Thyroid gland (tissue), 4 donors: ENCODE measurements around the gene TLL1. TPM values are rescaled to one million over a fixed set of nuclear protein-coding genes. Genes with fewer than 3 reads are reported as not detected.

Source experiments
- DNase-seq, 2 donors: peaks; one replicate each; pipeline ENCODE4 v3.0.0-alpha.2; 2019
- H3K27ac ChIP-seq, 3 donors: fragments of 200-600 bp; sonication (generic); 1 replicate in 2 of 3; 2 replicates in 1 of 3; pipeline ENCODE4 v1.5.1; 2016 to 2019; ENCODE audit warnings: mild to moderate bottlenecking in 1 of 3, moderate library complexity in 1 of 3
- H3K27me3 ChIP-seq: fragments of 200-600 bp; sonication (generic); one replicate; pipeline ENCODE4 v1.5.1; 2019
- H3K36me3 ChIP-seq, 2 donors: fragments of 200-600 bp; sonication (generic); one replicate each; pipeline ENCODE4 v1.5.1; 2016 to 2019
- H3K4me1 ChIP-seq, 2 donors: fragments of 200-600 bp; sonication (generic); one replicate each; pipeline ENCODE4 v1.5.1; 2017 to 2019
- H3K4me3 ChIP-seq, 3 donors: fragments of 200-600 bp; sonication (generic); replicated peaks in 1 of 3; 1 replicate in 2 of 3; 2 replicates in 1 of 3; pipeline ENCODE4 v1.5.1; 2016; ENCODE audit warnings: mild to moderate bottlenecking in 1 of 3
- H3K9me3 ChIP-seq: fragments of 200-600 bp; sonication (generic); one replicate; pipeline ENCODE4 v1.5.1; 2017
- POLR2A ChIP-seq, 2 donors: fragments of 450-650 bp; IDR thresholded peaks; one replicate each; pipeline ENCODE4 v1.6.1; 2017; ENCODE audit warnings: antibody characterized with exemption in 2 of 2, mild to moderate bottlenecking in 2 of 2, moderate library complexity in 1 of 2
- WGBS, 2 donors: methylation state at CpG; one replicate each; pipeline ENCODE4 v1.1.5; 2017; 5-methylcytosine and 5-hydroxymethylcytosine counted together
- intact Hi-C: fragments of 100-400 bp; cut with DNase I; formaldehyde crosslinking; loops from one replicate; pipeline ENCODE4 v1.15.1; 2023
- total RNA-seq, 4 donors: library from RNA; depleted of rRNA; stranded (reverse); fragments of >200 nt; gene quantifications; one replicate each; pipeline ENCODE4 v1.2.3, GENCODE V29; 2016
- TF ChIP-seq, protein P1 (sequence below), 6 experiments: fragments of 200-600 bp in 3 of 6; fragments of 450-650 bp in 3 of 6; sonication (generic) in 3 of 6; IDR thresholded peaks; one replicate each; pipeline ENCODE4 v1.5.1; 2016 to 2019; ENCODE audit warnings: antibody characterized with exemption in 6 of 6, mild to moderate bottlenecking in 2 of 6, inconsistent platforms in 1 of 6, moderate library complexity in 1 of 6

The TLL1 gene
- total RNA-seq, 4 donors from 2014 or later = 6.0 to 10.3 (median 7.8) TPM

DNA sequence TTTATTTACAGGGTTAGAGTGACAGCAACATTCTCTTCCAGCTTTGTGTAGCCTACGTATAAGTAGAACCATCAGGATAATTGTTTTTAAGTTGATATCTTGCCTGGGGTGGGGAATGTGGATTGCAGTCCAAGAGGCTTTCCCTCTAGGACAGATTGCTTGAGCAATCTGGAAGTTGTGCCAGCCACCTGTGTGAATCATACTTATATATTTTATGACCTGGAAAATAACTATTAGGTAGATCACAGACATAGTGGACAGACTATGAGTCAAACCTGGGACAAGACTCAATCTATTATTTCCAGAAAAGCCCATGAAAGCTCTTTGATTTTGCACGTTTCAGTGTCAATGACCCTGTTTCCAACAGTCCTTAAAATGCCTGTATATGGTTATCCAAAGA lies 98.9 kb downstream of the TLL1 start:
- intact Hi-C loops = no loop called here
- Histone ChIP-seq H3K4me1 (no peaks in the 10 kb centered on the region), H3K27ac (no peak overlapping the region), H3K27me3 (no peaks in the 10 kb centered on the region), H3K4me3 (no peak overlapping the region), H3K36me3 (no peaks in the 10 kb centered on the region), H3K9me3 (no peaks in the 10 kb centered on the region)
- 65 to 77% methylated on average over 2 of the region's 2 CpGs for WGBS, 2 donors
- TF ChIP-seq POLR2A (IDR thresholded peaks at IDR 0.05) = no peak
- TF ChIP-seq, protein P1, sequence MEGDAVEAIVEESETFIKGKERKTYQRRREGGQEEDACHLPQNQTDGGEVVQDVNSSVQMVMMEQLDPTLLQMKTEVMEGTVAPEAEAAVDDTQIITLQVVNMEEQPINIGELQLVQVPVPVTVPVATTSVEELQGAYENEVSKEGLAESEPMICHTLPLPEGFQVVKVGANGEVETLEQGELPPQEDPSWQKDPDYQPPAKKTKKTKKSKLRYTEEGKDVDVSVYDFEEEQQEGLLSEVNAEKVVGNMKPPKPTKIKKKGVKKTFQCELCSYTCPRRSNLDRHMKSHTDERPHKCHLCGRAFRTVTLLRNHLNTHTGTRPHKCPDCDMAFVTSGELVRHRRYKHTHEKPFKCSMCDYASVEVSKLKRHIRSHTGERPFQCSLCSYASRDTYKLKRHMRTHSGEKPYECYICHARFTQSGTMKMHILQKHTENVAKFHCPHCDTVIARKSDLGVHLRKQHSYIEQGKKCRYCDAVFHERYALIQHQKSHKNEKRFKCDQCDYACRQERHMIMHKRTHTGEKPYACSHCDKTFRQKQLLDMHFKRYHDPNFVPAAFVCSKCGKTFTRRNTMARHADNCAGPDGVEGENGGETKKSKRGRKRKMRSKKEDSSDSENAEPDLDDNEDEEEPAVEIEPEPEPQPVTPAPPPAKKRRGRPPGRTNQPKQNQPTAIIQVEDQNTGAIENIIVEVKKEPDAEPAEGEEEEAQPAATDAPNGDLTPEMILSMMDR (IDR thresholded peaks at IDR 0.05) = no peak
- no peak for DNase-seq

DNA sequence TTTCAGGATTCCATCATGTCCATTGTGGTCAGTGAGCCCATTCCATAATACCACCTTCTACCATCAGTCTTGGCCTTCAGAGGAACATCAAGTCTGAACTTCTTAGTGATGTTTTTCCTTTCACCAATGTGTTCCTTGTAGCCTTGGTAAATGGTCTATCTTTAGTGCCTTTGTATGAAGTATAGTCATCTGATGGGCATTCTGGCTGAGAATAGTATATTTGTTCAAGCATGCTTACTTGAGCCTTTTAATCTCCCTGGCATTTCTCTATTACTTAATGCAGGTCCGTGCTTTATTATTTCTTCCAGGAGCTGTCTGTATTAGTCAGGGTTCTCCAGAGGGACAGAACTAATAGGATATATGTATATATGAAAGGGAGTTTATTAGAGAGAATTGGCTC lies 99.7 kb downstream of the TLL1 start:
- intact Hi-C loops = no loop called here
- no peaks in the 10 kb centered on the region for H3K27me3 ChIP-seq
- H3K36me3 ChIP-seq = no peaks in the 10 kb centered on the region
- 88 to 94% methylated on average over 1 of the region's 1 CpG for WGBS, 2 donors
- H3K4me3 ChIP-seq = no peak overlapping the region
- H3K27ac ChIP-seq = no peak overlapping the region
- H3K9me3 ChIP-seq = no peaks in the 10 kb centered on the region
- no peaks in the 10 kb centered on the region for H3K4me1 ChIP-seq
- TF ChIP-seq POLR2A (IDR thresholded peaks at IDR 0.05) = no peak
- TF ChIP-seq, protein P1 (IDR thresholded peaks at IDR 0.05) = no peak
- no peak for DNase-seq

DNA sequence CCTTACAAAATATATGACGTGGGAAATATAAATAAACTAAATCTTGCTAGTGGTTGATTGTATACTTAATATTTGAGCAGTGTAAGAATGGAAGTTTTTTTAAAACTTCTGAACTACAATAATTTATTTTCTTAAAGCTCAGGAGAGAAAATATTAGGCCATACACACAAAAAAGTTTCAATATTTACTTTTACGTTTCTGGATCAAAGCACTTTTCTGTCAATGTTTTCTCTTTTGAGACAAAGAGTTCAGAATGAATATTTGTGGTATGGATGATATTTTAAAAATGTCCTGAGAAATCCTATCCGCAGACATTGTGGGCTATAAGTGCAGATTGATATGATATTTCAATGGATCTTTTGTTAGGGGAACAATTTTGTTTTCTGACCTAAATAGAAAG lies 109.9 kb downstream of the TLL1 start:
- DNase-seq = no peak
- Histone ChIP-seq H3K9me3 (no peaks in the 10 kb centered on the region), H3K4me3 (no peak overlapping the region), H3K27ac (no peak overlapping the region), H3K4me1 (no peaks in the 10 kb centered on the region), H3K27me3 (no peaks in the 10 kb centered on the region), H3K36me3 (no peaks in the 10 kb centered on the region)
- WGBS, 2 donors = 84 to 86% methylated on average over 3 of the region's 3 CpGs
- TF ChIP-seq, protein P1 (IDR thresholded peaks at IDR 0.05) = no peak
- TF ChIP-seq POLR2A (IDR thresholded peaks at IDR 0.05) = no peak
- intact Hi-C loops = no loop called here

DNA sequence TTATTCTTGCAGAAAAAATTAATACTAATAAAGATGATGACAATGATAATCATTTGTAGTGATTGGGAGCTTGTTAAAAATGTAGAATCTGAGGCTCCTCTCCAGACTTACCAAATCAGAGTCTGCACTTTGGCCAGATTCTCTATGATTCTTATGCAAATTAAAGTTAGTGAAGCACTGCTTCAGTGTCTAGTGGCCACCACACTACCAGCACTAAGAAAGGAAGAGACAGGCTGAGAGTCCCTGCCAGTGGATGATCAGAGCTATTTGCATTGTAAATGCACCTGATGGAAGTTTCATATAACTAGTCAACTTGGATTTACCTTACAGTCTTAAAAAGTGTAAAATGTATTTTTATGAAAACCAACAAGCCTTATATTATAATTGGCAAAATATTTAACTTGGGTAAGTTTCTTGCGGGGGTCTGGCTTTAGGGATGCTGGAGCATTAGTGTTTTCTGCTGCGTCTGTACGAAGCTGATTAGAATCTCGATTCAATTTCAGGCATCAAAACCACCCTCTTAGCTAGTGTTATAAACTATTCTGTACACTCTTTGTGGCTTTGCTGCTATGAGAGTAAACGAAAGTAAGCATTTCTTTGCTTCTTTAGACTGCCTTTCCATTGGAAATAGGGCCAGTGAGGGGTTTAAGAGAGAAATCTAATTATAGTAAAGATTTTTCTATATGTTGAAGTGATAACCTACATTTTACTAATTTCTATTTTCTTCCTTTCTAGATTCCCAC lies 114.1 kb downstream of the TLL1 start:
- no peak for DNase-seq
- Histone ChIP-seq H3K9me3 (no peaks in the 10 kb centered on the region), H3K4me3 (no peak overlapping the region), H3K36me3 (no peaks in the 10 kb centered on the region), H3K27ac (no peak overlapping the region), H3K27me3 (no peaks in the 10 kb centered on the region), H3K4me1 (no peaks in the 10 kb centered on the region)
- TF ChIP-seq POLR2A (IDR thresholded peaks at IDR 0.05) = no peak
- TF ChIP-seq, protein P1 (IDR thresholded peaks at IDR 0.05) = no peak
- intact Hi-C loops = no loop called here
- 85 to 89% methylated on average over 5 of the region's 5 CpGs for WGBS, 2 donors

DNA sequence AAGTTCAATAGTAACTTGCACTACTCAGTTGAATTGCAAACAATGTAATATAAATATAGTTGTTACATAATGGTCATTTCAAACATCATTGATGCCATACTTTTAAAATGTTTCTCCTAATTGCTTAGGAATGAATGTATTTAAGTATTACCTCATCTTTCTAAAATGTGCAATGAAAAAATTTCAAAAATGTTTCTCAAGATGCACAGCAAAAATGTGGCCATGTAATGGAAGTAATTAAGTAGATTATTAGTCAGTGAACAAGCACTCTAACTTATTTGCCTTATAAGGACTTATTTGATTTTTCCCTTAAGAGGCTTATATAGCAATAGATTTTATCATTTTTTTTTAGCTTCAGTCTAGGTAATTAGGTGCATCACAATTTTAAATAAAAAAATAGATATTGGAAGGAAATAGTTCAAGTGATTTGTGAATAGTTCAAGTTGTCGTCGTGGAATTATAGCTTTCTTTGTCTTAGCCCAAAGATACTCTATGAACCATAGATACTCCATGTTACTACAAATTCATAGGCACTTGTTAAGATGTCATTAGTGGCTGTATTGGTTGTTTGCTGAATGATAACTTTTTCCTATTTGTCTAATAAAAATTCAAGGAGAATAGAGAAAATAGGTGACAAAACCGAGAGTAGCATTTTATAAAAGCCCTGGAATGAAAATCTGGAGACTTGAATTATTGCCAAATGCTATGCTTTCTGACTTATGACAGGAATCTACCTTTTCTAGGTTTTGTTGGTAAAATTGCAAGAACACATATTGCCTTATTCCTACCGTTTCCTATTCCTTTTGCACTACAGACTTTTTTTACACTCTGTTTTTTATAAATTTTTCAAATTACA lies 118.5 kb downstream of the TLL1 start:
- Histone ChIP-seq H3K9me3 (no peaks in the 10 kb centered on the region), H3K27me3 (no peaks in the 10 kb centered on the region), H3K4me3 (no peak overlapping the region), H3K27ac (no peak overlapping the region), H3K36me3 (no peaks in the 10 kb centered on the region), H3K4me1 (no peaks in the 10 kb centered on the region)
- DNase-seq = no peak
- WGBS, 2 donors = 85% methylated on average over 4 of the region's 4 CpGs
- intact Hi-C loops = no loop called here
- TF ChIP-seq, protein P1 (IDR thresholded peaks at IDR 0.05) = no peak
- no peak for TF ChIP-seq POLR2A (IDR thresholded peaks at IDR 0.05)
